Measurements from ENCODE around the gene PTCH2.

- no peak for TF ChIP-seq POLR2A (IDR thresholded peaks at IDR 0.05; ENCODE audit: low read depth, low read length)
- TF ChIP-seq POLR2AphosphoS5 (IDR thresholded peaks at IDR 0.05; ENCODE audit: low read depth, low read length) = no peak
Observed at GRCh38 chr1:44785501-44786137, 57.4 kb downstream of the PTCH2 start.

Measured in GM12892 (cell line).